Measurements from ENCODE around the gene CLSTN2. TPM values are rescaled to one million over a fixed set of nuclear protein-coding genes. Genes with fewer than 3 reads are reported as not detected.

The CLSTN2 gene
- total RNA-seq, 1 experiment from 2014 or later, result 0.68 TPM

DNA sequence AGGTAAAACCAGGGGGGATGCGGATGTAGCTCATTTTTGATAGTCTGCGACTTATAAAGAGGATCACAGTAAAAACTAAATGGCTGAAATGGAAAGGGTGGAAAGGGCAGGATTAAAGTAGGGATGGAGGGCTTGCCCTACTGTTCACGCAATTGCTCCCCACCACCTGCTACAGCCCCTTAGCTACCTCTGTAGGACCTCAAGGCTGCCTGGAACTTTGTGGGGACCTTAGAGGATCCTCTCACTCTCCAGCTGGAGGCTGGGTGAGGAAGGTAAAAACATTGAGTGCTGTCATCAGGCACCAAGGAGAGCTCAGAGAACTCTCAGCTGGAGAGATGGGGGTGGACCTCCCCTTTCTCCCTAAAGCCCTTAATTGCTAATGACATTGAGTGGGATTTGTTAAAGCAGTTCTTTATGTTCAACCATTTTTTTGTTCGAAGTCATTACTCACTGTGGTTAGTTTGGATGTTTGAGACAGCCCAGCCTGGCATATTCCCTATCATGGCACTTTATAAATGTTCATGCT lies 213.0 kb downstream of the CLSTN2 start:
- H2BK5ac ChIP-seq (ENCODE audit: insufficient read length, low read length), result no peak overlapping the region

More for the DNA sequence above, 213.0 kb downstream of the CLSTN2 start:
- no peak overlapping the region for H3K23ac ChIP-seq (ENCODE audit: insufficient read length, low read depth, low read length)
- H3K27me3 ChIP-seq (ENCODE audit: insufficient read depth, low read length), result no peaks in the 10 kb centered on the region
- no peaks in the 10 kb centered on the region for H3K79me1 ChIP-seq (ENCODE audit: insufficient read depth, low read depth, low read length, poor library complexity, severe bottlenecking)
- Mint-ChIP-seq H3K27me3 (ENCODE audit: low read depth) (peaks cover 4% of the 10 kb centered on the region), H3K4me3 (no peak overlapping the region), H3K9me3 (no peaks in the 10 kb centered on the region), H3K36me3 (ENCODE audit: insufficient read depth in 1 of 3, low read depth in 3 of 3) (no peaks in the 10 kb centered on the region), H3K27ac (no peak overlapping the region), H3K4me1 (peaks cover 0 to 8% of the 10 kb centered on the region in 2 experiments; a peak in 3 of 4 replicates)
- H3K23me2 ChIP-seq (ENCODE audit: insufficient read length, low read depth, low read length, poor library complexity, severe bottlenecking), result no peaks in the 10 kb centered on the region
- H4K5ac ChIP-seq (ENCODE audit: insufficient read length, low read depth, low read length), result no peak overlapping the region
- WGBS (ENCODE audit: extremely low coverage, insufficient read length, low lambda C conversion rate), result no CpG with 5 or more reads among the region's 4 CpGs
- no peak overlapping the region for H4K8ac ChIP-seq (replicated peaks; ENCODE audit: insufficient read length, low read depth, low read length)
- no peak overlapping the region for H3K18ac ChIP-seq (ENCODE audit: insufficient read length, low read depth, low read length)
- no peak overlapping the region for H3K9ac ChIP-seq (ENCODE audit: extremely low read depth, insufficient read length, low read length)
- no peak overlapping the region for H3K4ac ChIP-seq (ENCODE audit: low read depth, low read length)
- TF ChIP-seq, protein P1, sequence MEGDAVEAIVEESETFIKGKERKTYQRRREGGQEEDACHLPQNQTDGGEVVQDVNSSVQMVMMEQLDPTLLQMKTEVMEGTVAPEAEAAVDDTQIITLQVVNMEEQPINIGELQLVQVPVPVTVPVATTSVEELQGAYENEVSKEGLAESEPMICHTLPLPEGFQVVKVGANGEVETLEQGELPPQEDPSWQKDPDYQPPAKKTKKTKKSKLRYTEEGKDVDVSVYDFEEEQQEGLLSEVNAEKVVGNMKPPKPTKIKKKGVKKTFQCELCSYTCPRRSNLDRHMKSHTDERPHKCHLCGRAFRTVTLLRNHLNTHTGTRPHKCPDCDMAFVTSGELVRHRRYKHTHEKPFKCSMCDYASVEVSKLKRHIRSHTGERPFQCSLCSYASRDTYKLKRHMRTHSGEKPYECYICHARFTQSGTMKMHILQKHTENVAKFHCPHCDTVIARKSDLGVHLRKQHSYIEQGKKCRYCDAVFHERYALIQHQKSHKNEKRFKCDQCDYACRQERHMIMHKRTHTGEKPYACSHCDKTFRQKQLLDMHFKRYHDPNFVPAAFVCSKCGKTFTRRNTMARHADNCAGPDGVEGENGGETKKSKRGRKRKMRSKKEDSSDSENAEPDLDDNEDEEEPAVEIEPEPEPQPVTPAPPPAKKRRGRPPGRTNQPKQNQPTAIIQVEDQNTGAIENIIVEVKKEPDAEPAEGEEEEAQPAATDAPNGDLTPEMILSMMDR (conservative IDR thresholded peaks at IDR 0.05), result no peak
- H2AK5ac ChIP-seq (ENCODE audit: insufficient read length, low read length), result no peak overlapping the region
- no peak overlapping the region for H2AFZ ChIP-seq (ENCODE audit: low read length)
- H3K79me2 ChIP-seq (ENCODE audit: insufficient read depth, low read length), result no peaks in the 10 kb centered on the region
- H3K4me2 ChIP-seq (ENCODE audit: insufficient read depth, insufficient read length, low read length), result no peak overlapping the region
- no peak overlapping the region for H3K14ac ChIP-seq (ENCODE audit: insufficient read depth, low read length)
- DNase-seq, result no peak
- H2BK120ac ChIP-seq (ENCODE audit: low read depth, low read length, poor library complexity, severe bottlenecking), result no peak overlapping the region
- H2BK20ac ChIP-seq (ENCODE audit: low read depth, low read length, poor library complexity, severe bottlenecking), result no peak overlapping the region
- no peak overlapping the region for H3T11ph ChIP-seq (ENCODE audit: low read length)
- no peak overlapping the region for H2BK15ac ChIP-seq (ENCODE audit: low read depth, low read length)
- no peak overlapping the region for H4K91ac ChIP-seq (ENCODE audit: insufficient read length, low read depth, low read length)
- H2BK12ac ChIP-seq (ENCODE audit: insufficient read length, low read depth, low read length), result no peak overlapping the region
- H3K27ac ChIP-seq (ENCODE audit: insufficient read length, low read depth, low read length), result no peak overlapping the region
- H3K4me1 ChIP-seq (ENCODE audit: insufficient read depth, low read length), result no peaks in the 10 kb centered on the region
- H3K56ac ChIP-seq (ENCODE audit: insufficient read length, low read depth, low read length), result no peak overlapping the region
- no peaks in the 10 kb centered on the region for H4K20me1 ChIP-seq (ENCODE audit: control insufficient read depth, insufficient read depth, insufficient read length)
- no peaks in the 10 kb centered on the region for H3K9me3 ChIP-seq (ENCODE audit: control insufficient read depth, low read depth, low read length)

All from H9 (cell line).